NOMO-1 treated with DMSO at 0.1 percent for 48 hours (cell line): Measurements from ENCODE around the gene CMTR1.
"Not testable (repeated sequence)": the region's sequence is repeated elsewhere in the genome, so short reads cannot be mapped to it uniquely, and the experiment has no call there.

Experiments used
- DNase-seq: peaks from one replicate; lab custom pipeline; 2025; ENCODE audit not compliant: unreplicated experiment; lab: John Stamatoyannopoulos, UW

CMTR1 gene

DNA sequence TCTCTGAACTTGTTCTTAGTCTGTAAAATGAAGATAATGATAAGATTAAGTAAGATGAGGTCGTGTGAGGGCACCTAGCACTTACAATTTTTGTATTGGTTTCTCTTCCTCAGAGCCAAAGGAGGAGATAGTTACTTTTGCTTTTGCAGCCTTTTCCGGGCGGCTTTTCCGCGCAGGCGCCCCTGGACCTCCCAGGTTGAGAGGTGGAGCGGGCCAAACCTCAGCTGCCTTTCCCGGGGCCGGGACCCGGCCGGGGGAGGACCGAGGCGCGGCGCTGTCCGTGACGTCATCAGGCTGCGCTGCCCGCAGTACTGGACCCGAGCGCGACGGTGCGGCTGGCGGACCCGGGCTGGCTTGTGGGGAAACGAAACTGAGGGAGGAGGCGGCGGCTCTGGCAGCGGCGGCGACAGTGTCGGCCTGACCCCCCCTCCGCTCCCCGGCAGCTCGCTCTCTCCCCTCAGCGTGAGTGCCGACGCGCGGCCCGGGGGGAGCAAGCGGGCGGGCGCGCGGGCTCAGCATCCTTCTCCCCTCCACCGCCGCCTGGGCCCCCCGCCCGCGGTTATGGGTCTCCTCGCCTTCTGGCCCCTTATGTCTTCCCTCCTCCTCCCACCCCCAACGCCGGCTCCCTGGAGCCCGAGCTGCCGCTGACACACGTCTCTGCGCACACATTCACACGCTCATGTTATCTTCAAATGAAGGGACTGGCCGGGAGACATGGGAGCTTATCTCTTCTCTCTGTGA lies at the start of gene CMTR1:
Gene CMTR1 (plus strand): TSS at position 306 of the 741 bp plus-strand sequence. CDS start 2,409 bp downstream, outside the sequence.
- peak; percentile 95 for DNase-seq

DNA sequence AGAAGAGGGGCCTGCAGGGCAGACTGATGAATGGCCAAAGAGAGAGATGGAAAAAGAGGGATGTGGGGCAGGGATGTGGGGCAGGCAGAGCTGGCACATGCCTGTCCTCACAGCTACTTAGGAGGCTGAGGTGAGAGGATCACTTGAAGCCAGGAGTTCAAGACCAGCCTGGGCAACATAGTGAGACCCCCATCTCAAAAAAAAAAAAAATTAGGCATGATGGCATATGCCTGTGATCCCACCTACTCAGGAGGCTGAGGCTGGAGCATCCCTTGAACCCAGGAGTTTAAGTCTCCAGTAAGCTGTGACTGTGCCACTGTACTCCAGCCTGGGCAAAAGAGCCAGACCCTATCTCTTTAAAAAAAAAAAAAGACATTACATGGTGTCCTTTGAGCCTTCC lies 44.4 kb upstream of the CMTR1 start:
- DNase-seq = no peak

- DNase-seq = no peak
Observed at GRCh38 chr6:37389857-37390256, 43.2 kb upstream of the CMTR1 start.

DNA sequence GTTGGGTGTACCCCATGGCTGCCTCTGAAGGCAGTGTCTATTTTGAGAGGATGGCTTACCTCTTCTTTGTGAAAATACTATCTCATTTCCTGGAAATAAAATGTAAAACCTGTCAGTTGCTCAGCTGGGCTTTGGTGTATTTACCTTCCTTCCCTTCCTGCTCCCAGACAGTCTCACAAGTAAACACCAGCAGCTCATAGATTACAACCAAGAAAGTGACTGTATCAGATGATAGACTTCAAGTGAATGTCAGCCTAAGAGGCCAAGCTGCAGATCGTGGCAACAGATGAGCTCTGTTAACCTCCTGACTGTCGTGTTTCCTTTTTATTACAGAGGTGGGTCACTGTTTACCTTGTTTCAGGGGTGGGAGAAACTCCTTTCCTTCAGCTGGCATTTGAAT lies 41.9 kb upstream of the CMTR1 start:
- no peak for DNase-seq

DNA sequence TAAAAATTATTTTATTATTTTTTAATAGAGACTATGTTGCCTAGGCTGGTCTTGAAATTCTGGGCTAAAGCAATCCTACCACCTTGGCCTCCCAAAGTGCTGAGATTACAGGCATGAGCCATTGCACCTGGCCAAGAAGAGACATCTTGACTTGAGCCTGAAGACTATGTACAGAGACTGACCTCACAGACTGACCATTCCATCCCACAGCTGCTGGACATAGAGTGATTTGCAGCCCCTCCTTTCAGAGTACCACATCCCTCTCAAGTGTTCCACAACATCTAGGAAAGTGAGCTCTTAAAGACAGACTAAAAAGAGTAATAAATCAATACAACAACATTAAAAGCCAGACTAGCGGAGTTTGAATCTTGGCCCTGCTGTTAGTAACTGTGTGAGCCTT lies 40.2 kb upstream of the CMTR1 start:
- DNase-seq = no peak

- no peak for DNase-seq
Observed at GRCh38 chr6:37393381-37393929, 39.6 kb upstream of the CMTR1 start.

- no peak for DNase-seq
Observed at GRCh38 chr6:37396571-37397180, 36.3 kb upstream of the CMTR1 start.

- no peak for DNase-seq
Observed at GRCh38 chr6:37399131-37399530, 33.9 kb upstream of the CMTR1 start.

- DNase-seq = no peak
Observed at GRCh38 chr6:37399795-37400490, 33.1 kb upstream of the CMTR1 start.

DNA sequence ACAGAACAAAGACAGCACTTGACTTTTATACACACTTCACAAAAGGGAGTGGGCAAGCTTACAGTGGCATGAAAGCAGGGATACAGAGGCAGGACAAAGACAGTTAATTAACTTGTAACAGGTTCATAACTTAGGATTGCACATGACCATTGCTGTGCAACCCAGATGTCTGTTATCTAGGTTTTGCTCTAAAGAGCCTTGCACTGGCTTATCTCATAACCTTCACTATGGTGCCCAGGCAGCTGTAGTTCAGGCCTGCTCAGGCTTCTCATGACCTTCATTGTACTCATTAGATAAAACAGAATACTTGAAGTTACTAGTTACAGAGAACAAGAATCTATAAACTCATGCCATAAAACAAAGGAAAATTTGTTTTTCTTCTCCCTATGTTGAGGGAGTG lies 31.4 kb upstream of the CMTR1 start:
- DNase-seq = not testable (repeated sequence)

DNA sequence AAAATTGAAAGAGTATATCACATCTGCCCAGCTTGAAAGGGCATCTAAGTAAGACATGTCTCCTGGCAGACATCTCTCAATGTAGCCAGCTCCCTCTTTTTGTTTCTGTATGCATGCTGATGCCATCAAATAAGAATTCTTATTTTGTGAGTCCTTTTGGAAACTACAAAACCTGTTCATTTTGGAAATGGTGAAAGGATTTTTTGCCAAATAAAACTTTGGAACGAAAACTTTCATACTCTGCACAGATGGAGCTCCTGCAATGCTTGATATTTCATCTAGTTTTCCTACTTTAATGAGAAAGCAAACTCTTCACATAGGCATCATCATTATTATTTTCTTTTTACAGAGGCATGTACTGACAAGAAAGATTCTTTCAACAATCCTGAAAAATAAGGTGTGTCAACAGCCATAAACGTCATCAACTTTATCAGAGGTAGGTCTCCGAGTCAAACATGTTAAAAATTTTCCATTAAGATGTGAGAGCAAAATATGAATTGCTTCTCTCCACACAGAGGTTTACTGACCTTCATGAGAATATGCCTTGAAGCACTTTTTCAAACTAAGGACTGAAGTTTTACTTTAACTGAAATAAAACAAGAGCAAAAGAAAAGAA lies 26.2 kb upstream of the CMTR1 start:
- no peak for DNase-seq

- no peak for DNase-seq
Observed at GRCh38 chr6:37407948-37408347, 25.1 kb upstream of the CMTR1 start.

GRCh38 chr6:37409501-37409900 lies 23.5 kb upstream of the CMTR1 start:
- DNase-seq = no peak

DNA sequence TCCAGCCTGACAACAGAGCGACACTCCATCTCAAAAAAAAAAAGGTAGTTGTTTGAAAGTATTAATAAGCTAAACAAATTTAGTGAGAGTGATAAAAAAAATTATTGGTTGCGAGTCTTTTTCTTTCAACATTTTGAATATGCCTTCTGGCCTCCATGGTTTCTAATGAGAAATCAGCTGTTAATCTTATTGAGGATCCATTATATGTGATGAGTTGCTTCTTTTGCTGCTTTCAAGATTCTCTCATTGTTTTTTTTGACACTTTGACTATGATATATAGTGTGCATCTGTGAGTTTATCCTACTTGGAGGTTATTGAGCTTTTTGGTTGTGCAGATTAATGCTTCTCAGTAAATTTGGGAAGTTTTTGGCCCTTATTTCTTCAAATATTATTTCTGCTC lies 15.6 kb upstream of the CMTR1 start:
- no peak for DNase-seq

DNA sequence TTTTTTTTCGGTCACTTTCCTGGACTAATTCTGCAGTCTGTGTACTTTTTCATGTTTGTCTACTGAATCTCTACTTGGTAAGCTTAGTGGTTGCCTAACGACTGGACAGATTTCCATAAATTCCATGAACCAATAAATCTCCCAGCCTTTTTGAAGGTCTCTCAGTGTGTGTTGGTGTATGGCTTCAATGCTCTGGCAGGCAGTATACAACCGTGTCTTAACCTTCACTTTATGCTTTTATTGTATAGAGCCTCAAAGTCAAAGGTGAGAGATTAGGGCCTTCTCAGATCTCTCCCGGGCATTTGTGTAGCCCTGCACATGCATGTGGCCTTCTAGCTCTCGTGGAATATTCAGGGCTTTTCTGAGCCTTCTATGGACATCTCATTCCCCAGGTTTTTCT lies 14.3 kb upstream of the CMTR1 start:
- no peak for DNase-seq

GRCh38 chr6:37426058-37426944 lies 6.7 kb upstream of the CMTR1 start:
- no peak for DNase-seq

- no peak for DNase-seq
Observed at GRCh38 chr6:37426945-37427510, 6.0 kb upstream of the CMTR1 start.

- peak; percentile 37 for DNase-seq
Observed at GRCh38 chr6:37429352-37429750, 3.7 kb upstream of the CMTR1 start.

DNA sequence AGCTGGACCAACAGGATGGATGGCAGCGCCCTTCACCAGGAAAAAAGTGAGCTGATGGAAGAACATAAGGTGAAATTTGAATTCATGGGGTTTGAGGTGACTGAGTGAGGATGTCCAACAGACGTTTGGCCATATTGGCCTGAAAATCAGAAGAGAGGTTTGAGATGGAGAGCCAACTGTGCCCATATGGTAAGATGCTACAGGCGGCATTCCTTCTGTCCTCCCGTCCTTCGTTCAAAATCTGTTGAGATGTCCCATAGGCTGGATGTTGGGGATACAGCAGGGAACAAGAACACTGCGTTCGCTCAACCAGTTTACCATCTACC lies 468 bp upstream of the CMTR1 start:
- DNase-seq = no peak

DNA sequence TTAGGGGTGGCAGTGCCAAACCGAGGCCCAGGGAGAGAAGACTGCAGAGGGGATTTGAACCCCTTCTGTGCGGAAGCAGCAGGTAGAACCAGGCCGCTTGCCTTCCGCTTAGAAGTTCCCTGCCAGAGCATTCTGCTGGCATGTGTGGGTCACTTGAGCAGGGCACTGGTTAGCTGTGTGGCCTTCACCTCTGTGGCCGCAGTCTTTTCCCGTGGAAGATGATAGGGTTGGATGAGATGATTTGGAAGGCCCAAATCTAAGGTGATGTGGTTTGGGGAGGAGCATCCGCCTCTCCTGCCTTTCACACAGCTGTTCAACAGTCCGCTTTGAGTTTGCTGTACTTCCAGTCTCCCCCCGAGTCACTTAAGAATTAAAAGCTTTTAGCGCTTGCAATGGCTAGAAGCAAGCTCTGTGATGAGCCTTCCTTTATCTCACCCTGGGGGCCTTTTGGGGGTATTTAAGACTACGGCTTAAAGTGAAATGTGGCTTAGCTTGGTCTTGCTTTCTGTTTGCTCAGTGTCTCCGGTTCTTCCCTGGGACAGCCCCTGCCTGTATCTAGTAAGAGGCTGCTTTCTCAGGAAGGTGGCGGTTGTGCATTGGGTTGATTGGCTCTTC lies 743 bp downstream of the CMTR1 start:
- DNase-seq = peak; percentile 38
